Bronchial epithelial cell (primary cell): ENCODE measurements around the gene APP. TPM values are rescaled to one million over a fixed set of nuclear protein-coding genes. Genes with fewer than 3 reads are reported as not detected.
A peak's percentile ranks its signal among the peaks of the same experiment; 100 is the strongest.

Source experiments
- DNase-seq: peaks from one replicate; pipeline ENCODE4 v3.0.0-alpha.2; 2010; ENCODE audit warnings: low read depth
- FAIRE-seq: peaks from 2 replicates; lab custom pipeline; 2011; peaks lifted over from hg19 to GRCh38; lab: Jason Lieb, UNC
- H3K27me3 ChIP-seq: 2 replicates; pipeline ENCODE4 v1.5.1; 2011; ENCODE audit warnings: low read length; ENCODE audit not compliant: control insufficient read depth, insufficient read depth
- H3K36me3 ChIP-seq: 2 replicates; pipeline ENCODE4 v1.5.1; 2011; ENCODE audit warnings: low read length; ENCODE audit not compliant: control insufficient read depth, insufficient read depth
- H3K4me3 ChIP-seq: 2 replicates; pipeline ENCODE4 v1.5.1; 2011; ENCODE audit warnings: mild to moderate bottlenecking, low read depth, low read length, control low read depth
- CTCF ChIP-seq: IDR thresholded peaks from 2 replicates; pipeline ENCODE4 v1.5.1; 2011; ENCODE audit warnings: mild to moderate bottlenecking, moderate library complexity, low read length, control low read depth, inconsistent platforms; ENCODE audit not compliant: insufficient read depth, severe bottlenecking
- total RNA-seq: library from RNA; depleted of rRNA; stranded (reverse); fragments of >200 nt; gene quantifications from 2 replicates; pipeline ENCODE4 v1.2.1, GENCODE V29; 2014

Gene APP
- total RNA-seq, 1 donor from 2014 or later = 745 TPM

- TF ChIP-seq CTCF = no peak
- DNase-seq (peak; percentile 95), FAIRE-seq (no peak)
- H3K36me3 ChIP-seq = peaks cover 3% of the 10 kb centered on the region
- no peak overlapping the region for H3K4me3 ChIP-seq
- H3K27me3 ChIP-seq = no peaks in the 10 kb centered on the region
These were observed 189.9 kb downstream of the APP start for GRCh38 chr21:25980710-25981109.

GRCh38 chr21:25979845-25980616 is 190.5 kb downstream of the APP start:
- Histone ChIP-seq H3K36me3 (peaks cover 3% of the 10 kb centered on the region), H3K27me3 (no peaks in the 10 kb centered on the region), H3K4me3 (no peak overlapping the region)
- no peak for TF ChIP-seq CTCF
- FAIRE-seq (no peak), DNase-seq (no peak)

- no peak for TF ChIP-seq CTCF
- FAIRE-seq = no peak
- no peak overlapping the region for H3K4me3 ChIP-seq
- H3K36me3 ChIP-seq = peaks cover 11% of the 10 kb centered on the region
- H3K27me3 ChIP-seq = no peaks in the 10 kb centered on the region
- DNase-seq = no peak
These were observed 193.4 kb downstream of the APP start for GRCh38 chr21:25977068-25977611.

- FAIRE-seq (no peak), DNase-seq (no peak)
- Histone ChIP-seq H3K27me3 (no peaks in the 10 kb centered on the region), H3K4me3 (no peak overlapping the region), H3K36me3 (peaks cover 14% of the 10 kb centered on the region)
- TF ChIP-seq CTCF = no peak
These were observed 195.6 kb downstream of the APP start for GRCh38 chr21:25974964-25975363.

GRCh38 chr21:25970254-25970930 is 200.2 kb downstream of the APP start:
- Histone ChIP-seq H3K36me3 (peaks cover 13% of the 10 kb centered on the region), H3K27me3 (no peaks in the 10 kb centered on the region), H3K4me3 (no peak overlapping the region)
- TF ChIP-seq CTCF = no peak
- DNase-seq (no peak), FAIRE-seq (no peak)
